Measurements from ENCODE around the gene LYZL2.
"Not testable (repeated sequence)": the region's sequence is repeated elsewhere in the genome, so short reads cannot be mapped to it uniquely, and the experiment has no call there.

LYZL2 gene

DNA sequence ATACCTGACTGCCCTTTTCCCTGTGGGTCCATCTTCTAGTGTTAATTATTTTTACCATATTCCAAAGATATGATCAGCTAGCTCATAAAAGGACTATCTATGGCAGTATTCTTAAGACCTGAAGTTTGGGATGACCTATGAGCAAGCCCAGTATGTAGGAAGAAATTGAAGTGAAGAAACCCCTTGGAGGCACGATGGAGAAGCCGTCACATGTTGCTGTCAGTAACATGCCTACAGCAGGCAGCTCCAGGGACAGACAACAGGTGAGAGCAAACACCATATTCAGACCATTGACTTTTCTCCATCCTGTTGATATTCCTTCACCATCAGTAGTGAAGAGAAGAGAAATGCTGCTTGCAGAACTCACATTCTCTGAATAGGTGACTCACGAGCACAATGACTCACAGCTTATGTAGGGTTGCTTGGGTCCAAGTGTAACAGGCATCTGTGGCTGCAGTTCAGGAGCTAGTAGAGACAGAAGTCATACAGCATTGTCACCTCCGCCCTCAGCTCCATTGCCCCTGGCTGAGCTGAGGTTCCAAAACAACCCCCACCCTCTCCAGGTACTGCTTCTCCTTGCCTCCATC is 8.4 kb upstream of the LYZL2 start:
- no peak for DNase-seq

DNA sequence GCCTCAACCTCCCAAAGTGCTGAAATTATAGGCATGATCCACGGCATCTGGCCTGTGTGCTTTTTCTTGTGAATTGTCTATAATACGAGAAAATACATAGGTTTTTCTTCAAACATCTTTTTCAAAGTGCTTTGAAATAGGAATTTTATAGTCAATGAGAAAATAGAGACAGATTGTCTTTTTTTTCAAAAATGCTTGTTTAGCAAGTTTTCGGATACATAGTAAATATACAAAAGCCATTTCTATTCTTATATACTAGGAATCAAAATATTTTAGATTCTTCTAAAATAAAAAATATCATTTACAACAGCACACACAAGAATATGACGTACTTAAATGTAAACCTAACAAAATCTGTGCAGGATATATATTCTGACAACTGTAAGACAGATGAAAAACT is 1.6 kb upstream of the LYZL2 start:
- DNase-seq, result no peak

DNA sequence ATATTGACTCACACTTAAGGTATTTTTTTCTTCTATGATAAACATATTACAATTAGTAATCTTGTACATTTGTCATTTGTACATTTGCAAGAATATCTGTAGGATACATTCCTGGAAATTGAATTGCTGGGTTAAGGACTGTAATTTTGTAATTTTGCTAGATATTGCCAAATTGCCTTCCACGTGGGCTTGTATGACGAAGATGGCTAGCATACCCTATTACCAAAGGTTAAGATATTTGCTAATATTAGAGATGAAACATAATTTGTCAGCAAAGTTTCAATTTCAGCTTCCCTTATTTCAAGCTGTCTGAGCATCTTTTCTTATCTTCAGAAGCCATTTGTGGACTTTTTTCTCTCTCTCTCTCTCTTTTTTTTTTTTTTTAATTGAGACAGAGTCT is 1.0 kb upstream of the LYZL2 start:
- DNase-seq, result no peak

DNA sequence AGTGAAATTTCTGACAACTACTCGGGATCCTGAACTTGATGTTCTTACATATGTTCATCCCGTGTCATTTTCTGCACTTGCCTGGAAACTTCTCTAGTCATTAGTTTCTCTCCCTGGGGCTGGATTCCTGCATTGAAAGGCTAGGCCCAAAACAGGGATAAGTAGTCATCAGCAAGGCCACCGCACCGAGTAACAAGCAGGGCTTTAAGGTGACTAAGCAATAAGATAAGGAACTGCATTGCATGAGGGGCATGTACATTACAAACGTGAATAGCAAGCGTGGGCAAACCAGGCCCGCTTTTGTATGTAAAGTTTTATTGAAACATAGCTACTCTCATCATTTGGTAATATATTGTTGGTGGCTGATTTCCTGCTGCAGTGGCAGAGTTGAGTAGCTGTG is 977 bp downstream of the LYZL2 start:
- DNase-seq, result not testable (repeated sequence)

DNA sequence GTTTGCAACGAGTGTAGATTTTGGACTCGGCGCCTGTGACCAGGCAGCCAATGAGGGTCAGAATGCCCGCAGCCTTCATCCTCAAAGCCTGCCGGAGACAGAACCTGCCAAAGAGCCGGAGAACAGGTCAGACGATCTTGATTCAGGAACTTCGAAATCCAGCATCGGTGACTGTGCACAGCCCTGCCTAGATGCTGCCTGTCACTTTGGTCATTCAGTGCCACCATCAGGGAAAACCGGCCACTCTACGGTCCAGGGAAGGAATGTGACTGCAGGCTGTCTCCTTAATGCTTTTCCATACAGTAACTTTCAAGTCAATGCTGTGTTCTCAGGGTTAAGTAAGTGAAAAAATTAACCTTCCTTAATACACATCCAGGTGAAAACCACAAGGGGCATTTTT is 2.7 kb downstream of the LYZL2 start:
- DNase-seq, result not testable (repeated sequence)

DNA sequence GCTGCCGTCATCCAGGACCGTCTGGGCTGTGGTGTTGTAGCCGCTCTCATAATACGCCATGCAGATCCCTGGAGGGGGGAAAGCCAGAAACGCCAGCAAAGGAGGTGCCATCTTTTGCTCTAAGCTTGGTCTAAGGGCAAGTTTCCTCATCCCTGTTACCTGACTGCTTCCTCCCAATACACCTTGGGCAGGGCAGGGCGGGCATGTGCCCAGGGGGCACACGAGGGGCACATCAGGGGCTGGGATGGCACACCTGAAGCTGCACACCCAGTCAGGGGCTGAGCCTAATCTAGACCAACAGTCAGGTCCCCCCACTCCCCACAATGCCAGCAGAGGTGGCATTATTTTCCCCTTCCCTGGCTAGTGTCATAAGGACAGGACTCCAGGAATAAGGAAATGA is 3.4 kb downstream of the LYZL2 start:
- DNase-seq, result not testable (repeated sequence)

DNA sequence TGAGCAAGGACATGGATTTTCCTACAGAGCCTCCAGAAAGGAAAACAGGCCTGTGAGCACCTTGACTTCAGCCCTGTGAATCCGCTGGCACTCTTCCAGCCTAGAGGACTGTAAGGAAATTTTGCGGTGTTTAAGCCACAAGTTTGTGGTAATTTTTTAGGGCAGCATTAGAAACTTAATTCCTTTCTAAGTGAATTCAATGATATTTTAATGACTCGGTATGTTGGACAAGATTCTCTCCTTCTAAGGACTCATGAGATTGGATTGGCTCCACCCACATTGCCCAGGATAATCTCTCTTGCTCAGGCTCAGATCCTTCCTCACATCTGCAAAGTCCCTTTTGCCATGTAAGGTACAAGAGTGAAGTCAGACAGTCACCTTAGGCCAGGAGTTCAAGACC is 4.5 kb downstream of the LYZL2 start:
- DNase-seq, result no peak

DNA sequence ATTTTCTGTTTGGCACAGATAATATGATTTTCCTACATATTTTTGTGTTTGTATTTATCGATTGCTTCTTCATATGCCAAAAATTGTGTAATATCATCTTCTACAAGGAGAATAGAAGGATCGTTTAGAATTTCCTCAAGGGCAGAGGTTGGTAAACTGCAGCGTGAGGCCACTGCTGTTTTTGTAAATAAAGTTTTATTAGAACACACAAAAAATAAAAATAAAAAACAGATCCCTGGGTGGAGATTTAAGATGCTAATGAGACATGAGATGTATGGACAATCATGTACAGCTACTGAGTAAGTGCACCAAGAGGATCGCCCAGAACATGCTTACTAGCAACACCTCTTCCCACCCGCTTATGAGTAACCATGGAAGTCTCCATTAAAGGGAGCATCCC is 9.6 kb downstream of the LYZL2 start:
- DNase-seq, result no peak

DNA sequence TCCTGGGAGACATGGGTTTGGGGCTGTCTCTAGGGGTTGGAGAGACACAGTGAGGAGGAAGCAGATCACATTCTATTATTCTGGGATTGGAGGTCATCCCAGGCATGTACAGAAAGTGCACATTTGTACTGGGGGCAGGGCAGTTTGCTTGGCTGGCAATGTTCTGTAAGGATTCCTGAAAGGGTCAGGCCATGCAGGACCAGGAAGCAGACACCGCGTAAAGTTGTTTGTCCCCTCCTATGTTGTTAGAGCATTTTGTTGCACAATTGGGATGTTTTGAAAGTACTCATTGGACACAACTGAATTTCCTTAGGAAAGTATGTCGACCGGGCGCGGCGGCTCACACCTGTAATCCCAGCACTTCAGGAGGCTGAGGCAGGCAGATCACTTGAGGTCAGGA is 12.5 kb downstream of the LYZL2 start:
- no peak for DNase-seq

DNA sequence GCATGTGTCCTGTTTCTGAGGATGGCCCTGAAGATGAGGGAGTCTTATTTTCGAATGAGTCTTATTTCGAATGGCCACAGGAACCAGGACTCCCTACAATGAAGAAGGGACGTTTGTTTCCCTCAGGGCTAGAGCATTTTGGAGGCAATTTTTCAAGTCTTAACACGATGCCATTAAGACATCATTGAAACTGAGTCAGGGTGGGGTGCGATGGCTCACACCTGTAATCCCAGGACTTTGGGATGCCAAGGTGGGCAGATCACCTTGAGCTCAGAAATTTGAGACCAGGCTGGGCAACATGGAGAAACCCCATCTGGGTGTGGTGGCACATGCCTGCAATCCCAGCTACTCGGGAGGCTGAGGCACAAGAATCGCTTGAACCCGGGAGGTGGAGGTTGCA is 18.5 kb downstream of the LYZL2 start:
- not testable (repeated sequence) for DNase-seq

DNA sequence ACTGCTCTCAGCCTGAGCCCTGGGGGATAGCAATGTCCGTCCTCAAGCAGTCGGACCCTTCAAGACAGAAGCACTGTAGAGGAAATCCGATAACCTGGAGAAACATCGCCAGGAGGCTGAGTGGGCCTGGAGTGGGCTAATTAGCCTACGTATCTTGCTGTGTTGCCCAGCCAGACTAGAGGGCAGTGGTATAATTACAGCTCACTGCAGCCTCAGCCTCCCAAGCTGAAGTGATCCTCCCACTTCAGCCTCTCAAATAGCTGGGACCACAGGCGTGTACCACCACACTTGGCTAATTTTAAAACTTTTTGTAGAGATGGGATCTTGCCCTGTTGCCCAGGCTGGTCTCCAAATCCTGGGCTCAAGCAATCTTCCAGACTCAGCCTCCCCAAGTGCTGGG is 21.7 kb downstream of the LYZL2 start:
- DNase-seq, result no peak

DNA sequence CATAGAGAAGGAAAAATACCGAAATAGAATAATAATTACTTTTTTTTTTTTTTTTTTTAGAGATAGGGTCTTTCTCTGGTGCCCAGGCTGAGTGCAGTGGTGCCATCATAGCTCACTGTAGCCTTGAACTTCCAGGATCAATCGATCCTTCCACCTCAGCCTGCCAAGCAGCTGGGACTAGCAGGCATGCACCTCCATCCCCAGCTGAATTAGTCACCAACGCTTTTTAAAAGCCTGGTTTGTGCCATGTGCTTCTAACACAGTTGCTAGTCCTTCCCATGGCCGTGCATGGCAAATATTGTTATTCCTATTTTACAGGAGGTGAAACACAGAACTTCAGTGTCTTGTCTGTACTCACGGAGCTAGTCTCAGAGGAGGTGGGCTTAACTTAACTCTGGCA is 23.2 kb downstream of the LYZL2 start:
- DNase-seq, result no peak

DNA sequence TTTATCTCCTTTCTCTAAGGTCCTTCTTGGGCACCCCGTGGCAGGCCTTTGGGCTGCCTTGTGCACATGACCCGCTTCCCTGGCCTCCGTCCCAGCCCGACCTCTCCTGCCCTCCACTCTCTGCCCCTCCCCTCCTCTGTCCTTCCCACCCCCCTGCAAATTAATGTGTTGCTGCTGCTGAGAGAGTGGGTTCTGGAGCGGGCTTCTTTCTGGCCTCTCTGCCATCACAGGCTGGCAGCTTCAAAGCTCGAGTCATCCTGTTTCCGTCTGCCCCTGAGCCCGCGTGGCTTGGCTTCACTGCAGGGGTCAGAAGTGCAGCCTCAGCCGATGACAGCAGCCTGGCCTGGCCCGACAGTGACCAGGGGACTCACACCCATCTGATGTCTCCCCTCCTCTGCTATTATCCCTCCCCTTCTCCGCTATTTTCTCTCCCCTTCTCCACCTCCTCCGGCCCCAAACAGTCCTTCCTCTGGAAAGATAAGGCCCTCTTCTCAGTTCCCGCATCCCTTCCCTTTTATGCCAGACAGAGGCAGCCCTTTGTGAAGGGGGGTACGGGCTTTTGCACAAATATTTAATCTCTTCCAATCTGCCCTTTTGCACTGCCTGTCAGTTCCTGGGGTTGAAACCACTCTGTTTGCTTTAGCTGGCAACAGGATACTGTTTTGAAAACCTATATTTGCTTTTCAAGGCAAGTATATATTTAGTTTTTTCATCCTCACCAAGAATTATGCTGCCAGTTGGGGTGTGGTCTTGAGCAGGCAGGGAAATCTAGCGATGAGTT is 24.0 kb downstream of the LYZL2 start:
- not testable (repeated sequence) for DNase-seq

DNA sequence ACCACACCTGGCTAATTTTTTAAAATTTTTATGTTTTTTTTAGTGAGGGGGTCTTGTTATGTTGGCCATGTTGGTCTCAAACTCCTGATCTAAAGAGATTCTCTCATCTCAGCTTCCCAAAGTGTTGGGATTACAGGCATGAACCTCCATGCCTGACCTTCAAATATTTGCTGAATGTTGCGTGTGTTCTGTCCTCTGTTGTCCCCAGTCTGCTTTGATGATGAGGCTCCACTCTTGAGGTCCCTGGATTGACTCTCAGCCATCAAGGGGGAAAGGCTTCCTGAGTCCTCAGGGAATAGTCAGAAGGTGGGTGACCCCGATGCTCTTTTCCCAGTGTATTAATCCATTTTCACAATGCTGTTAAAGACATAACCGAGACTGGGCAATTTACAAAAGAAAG is 26.0 kb downstream of the LYZL2 start:
- no peak for DNase-seq

DNA sequence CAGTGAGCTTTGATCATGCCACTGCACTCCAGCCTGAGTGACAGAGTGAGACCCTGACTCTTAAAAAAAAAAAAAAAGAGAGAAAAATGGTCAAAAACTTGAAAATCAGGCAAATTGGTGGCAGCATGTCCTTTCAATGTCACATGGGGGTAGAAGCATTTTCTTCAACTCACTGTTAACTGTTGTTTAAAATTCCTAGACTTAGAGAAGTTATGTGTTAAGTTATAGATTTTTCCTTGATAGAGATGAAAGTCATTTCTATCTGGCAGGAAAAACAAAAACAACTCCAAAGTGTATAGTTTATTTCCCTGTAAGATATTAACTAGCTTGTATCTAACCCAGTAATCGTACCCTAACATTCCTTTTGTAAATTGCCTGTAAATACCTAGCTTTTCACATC is 26.8 kb downstream of the LYZL2 start:
- DNase-seq, result no peak

DNA sequence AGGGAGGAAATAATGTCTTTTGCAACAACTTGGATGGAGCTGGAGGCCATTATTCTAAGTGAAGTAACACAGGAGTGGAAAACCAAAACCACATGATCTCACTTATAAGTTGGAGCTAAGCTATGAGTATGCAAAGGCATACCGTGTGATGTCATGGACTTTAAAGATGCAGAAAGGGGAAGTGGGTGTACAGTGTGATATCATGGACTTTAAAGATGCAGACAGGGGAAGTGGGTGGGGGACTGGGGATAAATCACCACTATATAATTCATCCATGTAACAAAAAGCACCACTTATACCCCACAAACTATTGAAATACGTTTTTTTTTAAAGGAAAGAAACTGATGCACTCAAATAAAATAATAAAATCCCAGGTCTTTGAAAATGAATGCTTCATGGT is 29.5 kb downstream of the LYZL2 start:
- DNase-seq, result no peak

DNA sequence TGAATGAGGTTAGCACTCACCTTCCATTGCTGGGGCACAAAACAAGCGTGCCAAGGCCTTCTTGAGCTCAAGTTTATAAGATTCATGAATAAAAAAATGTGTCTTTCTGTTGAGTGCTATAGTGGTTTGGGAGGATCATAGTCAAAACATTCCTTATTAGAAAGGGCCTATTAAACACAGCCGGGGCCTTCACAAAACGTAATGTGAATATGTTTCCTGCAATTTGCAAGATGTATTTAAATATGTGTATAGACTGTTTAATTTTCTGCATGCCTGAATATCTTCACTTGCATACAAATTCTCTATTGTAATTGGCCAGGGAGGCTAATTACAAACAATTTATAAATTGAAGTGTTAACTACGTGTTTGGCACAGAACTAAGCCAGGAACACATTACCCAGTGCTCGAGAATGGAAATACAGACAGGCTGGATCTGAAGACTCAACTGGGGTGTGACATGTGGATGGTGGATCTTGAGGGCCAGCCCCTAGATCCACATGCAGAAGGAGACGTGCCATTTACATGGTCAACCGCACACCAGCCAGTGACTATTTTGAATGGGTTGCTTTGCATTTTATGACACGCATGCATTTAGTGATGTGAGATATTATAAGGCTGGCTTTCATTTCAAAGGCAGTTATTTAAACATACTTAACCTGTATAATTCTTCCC is 31.3 kb downstream of the LYZL2 start:
- DNase-seq, result no peak

DNA sequence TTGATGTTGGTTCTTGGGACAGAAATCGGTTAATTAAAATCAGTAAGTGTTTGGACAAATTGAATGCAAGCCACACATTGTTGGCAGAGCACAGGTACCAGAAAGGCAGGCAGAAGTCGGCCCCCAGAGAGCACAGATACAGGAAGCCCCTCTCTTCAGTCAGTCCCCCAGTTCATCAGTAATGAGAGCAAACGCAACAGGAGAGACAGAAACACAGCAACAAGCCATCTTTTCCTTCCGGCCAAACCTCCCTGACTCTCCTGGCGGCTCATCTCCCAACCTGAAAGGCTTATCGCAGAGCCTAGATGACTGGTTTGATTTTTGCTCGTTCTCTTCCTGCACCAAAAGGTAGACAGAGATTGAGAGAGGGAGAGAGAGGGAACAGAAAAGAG is 32.1 kb downstream of the LYZL2 start:
- DNase-seq, result not testable (repeated sequence)

DNA sequence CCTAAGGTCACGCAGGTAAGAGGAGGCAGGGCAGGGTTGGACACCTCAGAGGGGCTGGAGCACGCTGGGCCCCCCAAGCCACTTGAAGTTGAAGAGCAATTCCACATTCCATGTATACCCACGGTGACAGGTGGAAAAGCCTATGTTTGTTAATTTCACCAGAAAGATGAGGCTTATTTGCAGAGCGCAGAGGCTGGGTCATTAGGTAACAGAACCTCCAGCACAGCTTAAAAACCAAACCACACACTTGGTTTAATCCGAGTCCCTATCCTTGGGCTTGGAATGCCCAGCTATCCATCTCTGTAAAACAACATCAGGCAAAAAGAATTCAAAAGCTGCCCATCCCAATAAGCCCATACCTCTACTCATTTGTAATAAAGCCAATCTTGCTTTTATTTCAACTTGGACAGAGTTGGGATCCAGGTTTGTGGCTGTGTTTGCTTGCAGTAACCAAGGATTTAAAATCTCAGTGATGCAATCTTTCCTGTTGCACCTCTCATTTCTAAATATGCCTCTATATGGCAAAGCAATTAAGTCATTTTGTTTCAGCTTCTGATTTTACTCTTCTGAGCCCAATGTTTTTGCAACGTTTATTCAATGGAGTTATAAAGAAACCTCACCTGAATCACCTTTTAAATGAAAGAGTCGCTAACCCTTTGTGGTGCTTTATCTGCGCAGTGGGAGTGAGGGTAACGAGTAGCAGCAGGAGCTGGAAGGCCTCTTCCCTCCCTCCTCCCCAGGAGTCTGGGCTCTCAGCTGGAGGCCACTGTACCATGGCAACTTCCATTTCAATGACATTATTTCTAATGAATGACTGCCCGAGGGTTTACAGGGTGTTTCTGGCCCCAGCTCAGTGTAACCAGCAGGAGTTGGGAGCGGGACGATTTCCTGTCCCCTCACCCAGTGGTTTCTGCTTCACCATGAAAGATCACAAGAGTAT is 32.8 kb downstream of the LYZL2 start:
- DNase-seq, result not testable (repeated sequence)

DNA sequence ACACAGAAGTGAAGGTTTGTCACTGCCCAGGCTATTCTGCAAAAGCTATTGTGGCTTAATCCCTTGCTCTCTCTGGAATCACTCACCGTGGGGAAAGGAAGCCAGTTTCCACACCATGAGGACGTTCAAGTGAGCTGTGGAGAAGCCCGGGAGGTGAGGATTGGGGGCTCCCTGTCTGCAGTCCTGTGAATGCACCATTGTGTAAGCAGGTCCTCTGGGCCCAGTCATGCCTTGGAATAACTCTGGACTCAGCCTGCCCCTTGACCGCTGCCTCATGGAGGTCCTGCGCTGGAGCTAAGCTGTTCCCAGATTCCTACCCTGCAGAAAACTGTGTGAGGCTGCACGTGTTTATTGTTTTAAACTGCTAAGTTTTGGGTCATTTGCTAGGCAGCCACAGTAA is 33.5 kb downstream of the LYZL2 start:
- DNase-seq, result no peak

DNA sequence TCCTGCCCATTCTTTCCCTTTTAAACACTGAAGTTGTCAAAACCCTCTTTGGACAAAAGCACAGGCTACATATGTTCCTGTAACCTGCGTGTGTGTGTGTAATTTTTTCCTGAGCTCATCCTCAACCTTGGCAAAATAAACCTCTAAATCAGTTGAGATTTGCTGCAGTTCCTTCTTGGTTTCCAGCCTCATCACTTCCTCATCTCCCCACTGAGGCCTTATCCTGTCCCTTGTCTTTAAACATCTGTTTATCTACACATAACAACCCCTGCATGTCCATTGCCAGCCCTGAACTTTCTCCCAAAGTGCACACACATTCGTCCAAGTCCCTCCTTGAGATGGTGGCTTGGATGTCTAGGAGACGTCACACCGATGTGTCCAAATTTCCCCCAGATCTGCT is 35.5 kb downstream of the LYZL2 start:
- DNase-seq, result no peak

DNA sequence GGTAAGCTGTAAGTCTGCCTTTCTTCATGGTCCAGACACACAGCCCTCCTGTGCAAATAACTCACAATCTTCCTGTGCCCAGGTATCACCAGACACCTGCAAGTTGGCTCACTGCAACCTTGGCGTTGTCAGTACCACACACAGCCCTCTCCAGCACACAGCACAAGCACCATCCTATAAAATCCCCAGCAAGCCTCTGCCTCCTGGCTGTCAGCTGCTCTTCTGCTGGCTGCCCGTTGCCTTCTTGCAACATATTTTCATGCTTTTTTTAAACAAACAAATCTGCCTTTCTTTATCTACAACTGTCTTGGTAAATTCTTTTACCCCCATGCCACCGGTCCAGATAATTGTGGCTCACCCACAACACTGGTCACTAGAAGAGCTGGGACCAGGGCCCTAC is 36.8 kb downstream of the LYZL2 start:
- not testable (repeated sequence) for DNase-seq

DNA sequence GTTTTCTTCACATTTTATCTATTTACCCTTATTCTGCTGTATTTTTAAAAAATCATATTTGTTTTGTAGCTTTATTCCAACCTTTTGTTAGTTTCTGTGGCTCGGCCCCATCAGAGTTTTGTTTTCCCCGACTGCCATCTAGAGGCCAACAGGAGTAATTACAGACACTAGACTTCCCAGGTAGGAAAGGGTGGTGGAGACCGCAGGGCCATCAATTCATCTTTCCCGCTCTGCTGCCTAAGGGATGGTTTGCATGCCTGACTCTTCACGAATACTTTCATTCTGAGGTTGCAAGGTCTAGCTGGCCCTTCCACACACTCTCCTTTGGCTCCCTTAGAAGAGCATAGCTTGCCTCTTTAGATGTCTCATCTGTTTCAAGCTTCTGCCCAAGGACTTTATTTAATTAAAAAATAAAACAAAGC is 38.3 kb downstream of the LYZL2 start:
- peak; percentile 11 to 43 for DNase-seq

Data from SHP77 (cell line).